HepG2 (cell line): ENCODE data around the gene SS18L1. TPM values are rescaled to one million over a fixed set of nuclear protein-coding genes. Genes with fewer than 3 reads are reported as not detected.

Experiments
- ATAC-seq: fragments of 200-7000 bp; cut with Tn5 transposase; 3 replicates; pipeline ENCODE4 v1.9.1; 2020; ENCODE audit warnings: mild to moderate bottlenecking, moderate library complexity
- BruUV-seq: library from RNA; stranded (reverse); fragments of 400-500 nt; replicated peaks from 2 replicates; lab custom pipeline; 2021; lab: Mats Ljungman, UMichigan
- CTCF ChIA-PET: fragments of 300-600 bp; formaldehyde crosslinking; extraction: SDS; loops from one replicate; lab custom pipeline; 2021; ENCODE audit warnings: low total read pairs, inconsistent platforms, low intra/inter-chr PET ratio; lab: Yijun Ruan, JAX
- POLR2A ChIA-PET: fragments of 350-600 bp; sonication (Branson Sonifier 250); formaldehyde crosslinking; loops from one replicate; lab custom pipeline; 2020; ENCODE audit warnings: antibody characterized with exemption, inconsistent platforms; lab: Yijun Ruan, JAX
- DNase-seq: peaks from one replicate; pipeline ENCODE4 v3.0.0-alpha.2; 2015; ENCODE audit warnings: low spot score
- FAIRE-seq: peaks from 3 replicates; lab custom pipeline; 2011; peaks lifted over from hg19 to GRCh38; lab: Jason Lieb, UNC
- H2AFZ ChIP-seq: one replicate; pipeline ENCODE4 v1.6.1; 2011; ENCODE audit warnings: low read length, inconsistent platforms
- H3K27ac ChIP-seq: fragments of 300-600 bp; 3 replicates; pipeline ENCODE4 v1.8.0; 2011; ENCODE audit warnings: mixed run types, mild to moderate bottlenecking, mixed read lengths, low read length, inconsistent platforms; ENCODE audit not compliant: insufficient read depth; ENCODE audit errors: extremely low read length
- H3K27me3 ChIP-seq, 2 experiments: fragments of 200-600 bp in 1 of 2; 2 replicates in 1 of 2; 3 replicates in 1 of 2; pipeline versions ENCODE4 v1.6.0 to v1.8.0; 2011; ENCODE audit warnings: low read length in 2 of 2, mild to moderate bottlenecking in 2 of 2, moderate library complexity in 2 of 2, inconsistent platforms in 1 of 2; ENCODE audit not compliant: insufficient read depth in 2 of 2, control insufficient read depth in 1 of 2
- H3K36me3 ChIP-seq, 2 experiments: fragments of 200-600 bp in 1 of 2; replicated peaks in 1 of 2; 2 replicates in 1 of 2; 3 replicates in 1 of 2; pipeline versions ENCODE4 v1.5.1 to v1.8.0; 2011; ENCODE audit warnings: low read length in 2 of 2, inconsistent platforms in 1 of 2; ENCODE audit not compliant: insufficient read depth in 2 of 2, control insufficient read depth in 1 of 2
- H3K4me1 ChIP-seq: 2 replicates; pipeline ENCODE4 v1.5.1; 2012; ENCODE audit warnings: low read length, inconsistent platforms; ENCODE audit not compliant: insufficient read depth
- H3K4me2 ChIP-seq: 2 replicates; pipeline ENCODE4 v1.6.0; 2011; ENCODE audit warnings: low read depth, low read length, inconsistent platforms
- H3K4me3 ChIP-seq, 3 experiments: fragments of 200-600 bp in 1 of 3; sonication (generic), shearing (Covaris generic) in 1 of 3; replicated peaks in 1 of 3; 2 replicates each; pipeline ENCODE4 v1.5.1; 2011 to 2016; ENCODE audit warnings: low read length in 3 of 3, inconsistent platforms in 2 of 3, low read depth in 2 of 3, mild to moderate bottlenecking in 2 of 3, control low read depth in 1 of 3, mixed read lengths in 1 of 3; ENCODE audit not compliant: insufficient read depth in 1 of 3
- H3K79me2 ChIP-seq: one replicate; pipeline ENCODE4 v1.6.1; 2011; ENCODE audit warnings: low read length, inconsistent platforms; ENCODE audit not compliant: insufficient read depth
- H3K9ac ChIP-seq: 2 replicates; pipeline ENCODE4 v1.6.0; 2011; ENCODE audit warnings: mild to moderate bottlenecking, low read depth, low read length, inconsistent platforms; ENCODE audit not compliant: insufficient read depth
- H3K9me3 ChIP-seq: 2 replicates; pipeline ENCODE4 v1.5.1; 2012; ENCODE audit warnings: mild to moderate bottlenecking, low read length
- H4K20me1 ChIP-seq: 2 replicates; pipeline ENCODE4 v1.6.0; 2011; ENCODE audit warnings: inconsistent platforms, mild to moderate bottlenecking, low read length, moderate library complexity; ENCODE audit not compliant: insufficient read depth
- ADNP ChIP-seq: sonication (generic); formaldehyde crosslinking; IDR thresholded peaks from 2 replicates; pipeline ENCODE4 v1.4.0; 2020; ENCODE audit warnings: missing genetic modification reagents
- AGO1 ChIP-seq: fragments of 200-400 bp; formaldehyde crosslinking; IDR thresholded peaks from 2 replicates; pipeline ENCODE4 v1.6.1; 2017; ENCODE audit warnings: mild to moderate bottlenecking, low read depth, low read length, moderate library complexity; ENCODE audit not compliant: poor library complexity, severe bottlenecking
- ATF4 ChIP-seq, 2 experiments: fragments of 450-650 bp in 1 of 2; sonication (generic) in 1 of 2; formaldehyde crosslinking; IDR thresholded peaks; 2 replicates each; pipeline versions ENCODE4 v1.5.0 to v1.8.0; 2020 to 2022; ENCODE audit warnings: mild to moderate bottlenecking in 1 of 2, missing genetic modification reagents in 1 of 2
- ELF3 ChIP-seq: IDR thresholded peaks from 2 replicates; pipeline ENCODE4 v1.6.1; 2016; ENCODE audit warnings: missing genetic modification reagents, missing compliant biosample characterization
- HMGXB4 ChIP-seq, 2 experiments: sonication (generic) in 1 of 2; formaldehyde crosslinking in 1 of 2; IDR thresholded peaks; 2 replicates each; pipeline versions ENCODE4 v1.4.0 to v1.6.1; 2018 to 2020; ENCODE audit warnings: missing genetic modification reagents in 2 of 2, borderline replicate concordance in 1 of 2, low read depth in 1 of 2, mild to moderate bottlenecking in 1 of 2, missing biosample characterization in 1 of 2
- MAF1 ChIP-seq: sonication (generic); formaldehyde crosslinking; IDR thresholded peaks from 2 replicates; pipeline ENCODE4 v1.5.0; 2020; ENCODE audit warnings: missing genetic modification reagents, borderline replicate concordance
- MAFK ChIP-seq, 2 experiments: IDR thresholded peaks in 1 of 2; conservative IDR thresholded peaks in 1 of 2; 2 replicates each; pipeline ENCODE4 v1.6.1; 2011; ENCODE audit warnings: improper control_type of control experiment in 2 of 2, low read length in 2 of 2
- SMYD3 ChIP-seq: sonication (generic); formaldehyde crosslinking; IDR thresholded peaks from 2 replicates; pipeline ENCODE4 v1.8.1; 2023; ENCODE audit warnings: mild to moderate bottlenecking, missing genetic modification reagents
- SNAPC2 ChIP-seq: sonication (generic); formaldehyde crosslinking; IDR thresholded peaks from 2 replicates; pipeline ENCODE4 v1.8.1; 2022; ENCODE audit warnings: mild to moderate bottlenecking, missing genetic modification reagents
- ZNF260 ChIP-seq: sonication (generic); formaldehyde crosslinking; IDR thresholded peaks from 2 replicates; pipeline ENCODE4 v1.4.0; 2020; ENCODE audit warnings: missing genetic modification reagents, low read depth, mild to moderate bottlenecking, borderline replicate concordance
- ZNF572 ChIP-seq: sonication (generic); formaldehyde crosslinking; IDR thresholded peaks from 2 replicates; pipeline ENCODE4 v1.5.1; 2020; ENCODE audit warnings: mild to moderate bottlenecking, missing genetic modification reagents
- WGBS: methylation state at CpG from one replicate; pipeline ENCODE4 v1.1.6; 2017; ENCODE audit warnings: low lambda C conversion rate; 5-methylcytosine and 5-hydroxymethylcytosine counted together
- in situ Hi-C: cut with HindIII; loops from 2 replicates; pipeline ENCODE4 v1.10.0; 2017; ENCODE audit warnings: low pct_unique_long_range_greater_than_20kb; ENCODE audit not compliant: extremely low pct_ligation_motif_present
- intact Hi-C: fragments of 100-400 bp; cut with micrococcal nuclease; formaldehyde crosslinking; loops from one replicate; pipeline ENCODE4 v1.10.0; 2022; ENCODE audit not compliant: unreplicated experiment
- polyA plus RNA-seq, 8 experiments: library from polyadenylated mRNA; depleted of rRNA in 3 of 8; stranded (reverse) in 7 of 8; unstranded in 1 of 8; fragments of >200 nt; fragmentation: Illumina TruSeq in 4 of 8; extraction: Trizol in 4 of 8; gene quantifications; 2 replicates each; pipeline versions ENCODE4 v1.2.1 to v1.2.3, GENCODE V29; 2011 to 2016; ENCODE audit warnings: low read depth in 4 of 8, missing spikeins in 1 of 8, mixed read lengths in 1 of 8; ENCODE audit not compliant: insufficient read depth in 1 of 8
- total RNA-seq, 5 experiments: library from RNA; depleted of rRNA; stranded (reverse); fragments of >200 nt; fragmentation: Illumina TruSeq; extraction: Trizol; gene quantifications; 2 replicates each; pipeline ENCODE4 v1.2.3, GENCODE V29; 2016; ENCODE audit warnings: low read depth in 1 of 5
- TF ChIP-seq, protein P1 (sequence below): sonication (generic); formaldehyde crosslinking; IDR thresholded peaks from 2 replicates; pipeline ENCODE4 v1.8.0; 2022; ENCODE audit warnings: missing genetic modification reagents, low read depth, mild to moderate bottlenecking, borderline replicate concordance

SS18L1 gene
- total and polyA plus RNA-seq, 2 of the 13 experiments (the other 11 are each of a cell fraction or from before 2014, with no cell fraction given): 17.8 to 27.6 TPM

DNA sequence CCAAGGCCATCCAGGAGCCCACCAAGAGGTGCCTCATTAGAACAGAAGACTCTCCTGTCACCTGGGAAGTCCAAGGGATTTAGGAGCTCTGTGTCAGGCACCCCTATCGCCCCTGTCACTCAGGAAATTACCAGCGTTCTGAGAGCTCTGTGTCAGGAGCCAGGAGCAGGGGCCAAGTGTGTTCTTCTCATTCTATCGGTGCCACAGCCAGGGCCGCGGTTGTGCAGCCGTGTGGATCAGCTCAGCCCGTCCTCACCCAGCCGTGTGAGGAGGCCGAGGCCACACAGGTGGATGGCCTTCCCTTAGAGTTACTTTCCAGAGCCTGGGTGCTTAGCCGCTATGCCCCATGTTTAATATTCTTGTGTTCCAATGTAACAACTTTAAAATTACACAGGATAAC is 49.1 kb downstream of the SS18L1 start (continued):
- no peak for TF ChIP-seq ELF3 (CRISPR knock-in tag)

GRCh38 chr20:62193079-62194025 is 49.8 kb downstream of the SS18L1 start:
- no peak for ATAC-seq
- in situ Hi-C loops: no loop called here
- 94% methylated on average over 29 of the region's 29 CpGs for WGBS

GRCh38 chr20:62195075-62195405 is 51.5 kb downstream of the SS18L1 start:
- Histone ChIP-seq H3K9ac (no peak overlapping the region), H3K36me3 (peaks cover 30 to 55% of the 10 kb centered on the region in 2 experiments)
- 91% methylated on average over 8 of the region's 8 CpGs for WGBS

More at GRCh38 chr20:62193079-62194025, 49.8 kb downstream of the SS18L1 start:
- Histone ChIP-seq H3K9ac (no peak overlapping the region), H3K4me1 (no peaks in the 10 kb centered on the region), H3K79me2 (peaks cover 21% of the 10 kb centered on the region), H4K20me1 (no peaks in the 10 kb centered on the region), H3K4me2 (no peak overlapping the region), H3K27ac (no peak overlapping the region)
- FAIRE-seq (no peak), DNase-seq (no peak)
- TF ChIP-seq ADNP (no peak), MAFK (conservative IDR thresholded peaks at IDR 0.05 in 1 of 2, IDR thresholded peaks at IDR 0.05 in 1 of 2; ENCODE audit: low read length in 2 of 2) (peak; percentile 29 to 52; a peak in 3 of 4 replicates)
- TF ChIP-seq, all 625 proteins: peak for 1
- CTCF ChIA-PET: no interaction called here
- no TSS peak for BruUV-seq
- Histone ChIP-seq H3K27me3 (no peaks in the 10 kb centered on the region), H3K4me3 (no peak overlapping the region), H2AFZ (no peak overlapping the region), H3K36me3 (peaks cover 29 to 54% of the 10 kb centered on the region in 2 experiments), H3K9me3 (no peaks in the 10 kb centered on the region)
- intact Hi-C loops: no loop called here
- POLR2A ChIA-PET: no interaction called here

More at GRCh38 chr20:62195075-62195405, 51.5 kb downstream of the SS18L1 start:
- in situ Hi-C loops: no loop called here
- Histone ChIP-seq H3K27me3 (no peaks in the 10 kb centered on the region), H3K4me2 (no peak overlapping the region), H3K9me3 (no peaks in the 10 kb centered on the region), H2AFZ (no peak overlapping the region), H3K27ac (no peak overlapping the region), H3K79me2 (peaks cover 11% of the 10 kb centered on the region)
- BruUV-seq: no TSS peak
- FAIRE-seq: no peak
- intact Hi-C loops: no loop called here
- TF ChIP-seq ATF4 (CRISPR knock-in tag; IDR thresholded peaks at IDR 0.05): no peak
- no peak for TF ChIP-seq SMYD3
- TF ChIP-seq ZNF572 (CRISPR knock-in tag): no peak
- no peak for TF ChIP-seq MAF1 (CRISPR knock-in tag)
- no peak for TF ChIP-seq AGO1
- TF ChIP-seq, protein P1, sequence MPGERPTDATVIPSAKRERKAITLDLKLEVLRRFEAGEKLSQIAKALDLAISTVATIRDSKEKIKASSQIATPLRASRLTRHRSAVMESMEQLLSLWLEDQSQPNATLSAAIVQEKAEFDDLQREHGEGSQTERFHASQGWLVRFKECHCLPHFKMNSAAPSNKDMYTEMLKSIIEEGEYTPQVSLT: no peak
- TF ChIP-seq ZNF260: no peak
- TF ChIP-seq HMGXB4 (CRISPR knock-in tag; IDR thresholded peaks at IDR 0.05; ENCODE audit: borderline replicate concordance in 1 of 2, low read depth in 1 of 2): no peak
- no peak for TF ChIP-seq SNAPC2
- TF ChIP-seq, all 625 proteins: peak for 0
- ATAC-seq (no peak), DNase-seq (no peak)
- POLR2A ChIA-PET: no interaction called here
- CTCF ChIA-PET: no interaction called here
- H3K4me1 ChIP-seq: no peaks in the 10 kb centered on the region
- H3K4me3 ChIP-seq: no peak overlapping the region
- H4K20me1 ChIP-seq: no peaks in the 10 kb centered on the region
